Immature natural killer cell (primary cell): Measurements from ENCODE around the gene SRMS. TPM values are rescaled to one million over a fixed set of nuclear protein-coding genes. Genes with fewer than 3 reads are reported as not detected.

ENCODE experiments used
- DNase-seq, 3 donors: peaks; one replicate each; pipeline ENCODE4 v3.0.0; 2022; ENCODE audit warnings: mixed read lengths in 1 of 3
- H3K27ac Mint-ChIP-seq, 6 donors: one replicate each; pipeline ENCODE4 v1.8.0; 2020; ENCODE audit warnings: mixed read lengths in 6 of 6, mild to moderate bottlenecking in 5 of 6, inconsistent platforms in 4 of 6, moderate library complexity in 3 of 6
- H3K27me3 Mint-ChIP-seq, 3 donors: one replicate each; pipeline ENCODE4 v1.8.0; 2020 to 2021; ENCODE audit warnings: low read depth in 3 of 3, mild to moderate bottlenecking in 3 of 3, mixed read lengths in 3 of 3, moderate library complexity in 3 of 3, inconsistent platforms in 1 of 3
- H3K36me3 Mint-ChIP-seq, 3 donors: one replicate each; pipeline ENCODE4 v1.8.0; 2020; ENCODE audit warnings: mixed read lengths in 3 of 3, inconsistent platforms in 2 of 3, mild to moderate bottlenecking in 2 of 3
- H3K4me1 Mint-ChIP-seq, 2 donors: one replicate each; pipeline ENCODE4 v1.8.0; 2020; ENCODE audit warnings: inconsistent platforms in 2 of 2, mild to moderate bottlenecking in 2 of 2, mixed read lengths in 2 of 2, moderate library complexity in 1 of 2
- H3K4me3 Mint-ChIP-seq, 5 donors: one replicate each; pipeline ENCODE4 v1.8.0; 2020; ENCODE audit warnings: mild to moderate bottlenecking in 5 of 5, mixed read lengths in 5 of 5, inconsistent platforms in 3 of 5, moderate library complexity in 3 of 5
- H3K9me3 Mint-ChIP-seq, 6 donors: one replicate each; pipeline ENCODE4 v1.8.0; 2020; ENCODE audit warnings: mild to moderate bottlenecking in 6 of 6, mixed read lengths in 6 of 6, inconsistent platforms in 4 of 6, moderate library complexity in 3 of 6
- polyA plus RNA-seq, 3 donors: library from polyadenylated mRNA; unstranded; fragments of 300-500 nt; fragmentation: Illumina TruSeq; gene quantifications; one replicate each; pipeline ENCODE4 v1.2.3, GENCODE V29; 2021

SRMS gene
- not detected for polyA plus RNA-seq

GRCh38 chr20:63547725-63548480 is at the start of gene SRMS:
TSS of gene SRMS (minus strand) at chr20:63547749. CDS start at chr20:63547463, 286 bp downstream.
- Mint-ChIP-seq H3K27me3 (peaks cover 2 to 12% (median 6%) of the 10 kb centered on the region in 3 donors), H3K36me3 (peaks cover 0 to 5% (median 0%) of the 10 kb centered on the region in 3 donors), H3K4me1 (peaks cover 8 to 9% of the 10 kb centered on the region in 2 donors), H3K4me3 (no peak within 1 kb of the TSS), H3K9me3 (no peaks in the 10 kb centered on the region), H3K27ac (no peak within 1 kb of the TSS)
- no peak for DNase-seq

GRCh38 chr20:63596423-63596822 is 48.9 kb upstream of the SRMS start:
- peaks cover 3 to 10% (median 6%) of the 10 kb centered on the region in 3 donors for H3K27me3 Mint-ChIP-seq
- H3K4me3 Mint-ChIP-seq: no peak overlapping the region
- H3K9me3 Mint-ChIP-seq: peaks cover 0 to 3% (median 0%) of the 10 kb centered on the region in 6 donors
- no peak for DNase-seq
- no peak overlapping the region for H3K27ac Mint-ChIP-seq
- H3K4me1 Mint-ChIP-seq: peaks cover 0 to 2% of the 10 kb centered on the region in 2 donors
- H3K36me3 Mint-ChIP-seq: peaks cover 14 to 41% (median 25%) of the 10 kb centered on the region in 3 donors

- H3K4me1 Mint-ChIP-seq: peaks cover 0 to 2% of the 10 kb centered on the region in 2 donors
- no peak for DNase-seq
- peaks cover 0 to 3% (median 0%) of the 10 kb centered on the region in 6 donors for H3K9me3 Mint-ChIP-seq
- H3K4me3 Mint-ChIP-seq: no peak overlapping the region
- peaks cover 2 to 10% (median 3%) of the 10 kb centered on the region in 3 donors for H3K27me3 Mint-ChIP-seq
- peaks cover 18 to 45% (median 24%) of the 10 kb centered on the region in 3 donors for H3K36me3 Mint-ChIP-seq
- no peak overlapping the region for H3K27ac Mint-ChIP-seq
These were observed 48.0 kb upstream of the SRMS start for GRCh38 chr20:63595416-63596127.

- no peaks in the 10 kb centered on the region for H3K9me3 Mint-ChIP-seq
- H3K4me1 Mint-ChIP-seq: peaks cover 0 to 2% of the 10 kb centered on the region in 2 donors
- H3K36me3 Mint-ChIP-seq: peaks cover 14 to 46% (median 16%) of the 10 kb centered on the region in 3 donors
- peaks cover 0 to 8% (median 2%) of the 10 kb centered on the region in 3 donors for H3K27me3 Mint-ChIP-seq
- H3K4me3 Mint-ChIP-seq: no peak overlapping the region
- DNase-seq: no peak
- H3K27ac Mint-ChIP-seq: no peak overlapping the region
These were observed 46.6 kb upstream of the SRMS start for GRCh38 chr20:63594043-63594561.

GRCh38 chr20:63592661-63593060 is 45.1 kb upstream of the SRMS start:
- Mint-ChIP-seq H3K4me3 (no peak overlapping the region), H3K9me3 (no peaks in the 10 kb centered on the region), H3K4me1 (no peaks in the 10 kb centered on the region), H3K27ac (no peak overlapping the region), H3K36me3 (peaks cover 15 to 40% (median 17%) of the 10 kb centered on the region in 3 donors), H3K27me3 (peaks cover 0 to 8% (median 2%) of the 10 kb centered on the region in 3 donors)
- no peak for DNase-seq

GRCh38 chr20:63591786-63592355 is 44.3 kb upstream of the SRMS start:
- Mint-ChIP-seq H3K4me3 (no peak overlapping the region), H3K27ac (no peak overlapping the region), H3K36me3 (peaks cover 15 to 37% (median 17%) of the 10 kb centered on the region in 3 donors), H3K27me3 (peaks cover 0 to 10% (median 2%) of the 10 kb centered on the region in 3 donors), H3K9me3 (no peaks in the 10 kb centered on the region), H3K4me1 (no peaks in the 10 kb centered on the region)
- no peak for DNase-seq

- H3K27me3 Mint-ChIP-seq: peaks cover 0 to 10% (median 2%) of the 10 kb centered on the region in 3 donors
- H3K4me1 Mint-ChIP-seq: no peaks in the 10 kb centered on the region
- H3K27ac Mint-ChIP-seq: no peak overlapping the region
- peaks cover 15 to 37% (median 17%) of the 10 kb centered on the region in 3 donors for H3K36me3 Mint-ChIP-seq
- DNase-seq: no peak
- H3K9me3 Mint-ChIP-seq: no peaks in the 10 kb centered on the region
- no peak overlapping the region for H3K4me3 Mint-ChIP-seq
These were observed 43.6 kb upstream of the SRMS start for GRCh38 chr20:63591147-63591533.

GRCh38 chr20:63590218-63591146 is 42.9 kb upstream of the SRMS start:
- H3K4me3 Mint-ChIP-seq: no peak overlapping the region
- H3K36me3 Mint-ChIP-seq: peaks cover 15 to 37% (median 17%) of the 10 kb centered on the region in 3 donors
- H3K27me3 Mint-ChIP-seq: peaks cover 0 to 13% (median 2%) of the 10 kb centered on the region in 3 donors
- H3K9me3 Mint-ChIP-seq: no peaks in the 10 kb centered on the region
- H3K27ac Mint-ChIP-seq: no peak overlapping the region
- no peak for DNase-seq
- no peaks in the 10 kb centered on the region for H3K4me1 Mint-ChIP-seq

- H3K27me3 Mint-ChIP-seq: peaks cover 0 to 8% (median 2%) of the 10 kb centered on the region in 3 donors
- H3K4me3 Mint-ChIP-seq: no peak overlapping the region
- DNase-seq: no peak
- H3K9me3 Mint-ChIP-seq: no peaks in the 10 kb centered on the region
- H3K36me3 Mint-ChIP-seq: peaks cover 14 to 30% (median 15%) of the 10 kb centered on the region in 3 donors
- no peak overlapping the region for H3K27ac Mint-ChIP-seq
- no peaks in the 10 kb centered on the region for H3K4me1 Mint-ChIP-seq
These were observed 42.0 kb upstream of the SRMS start for GRCh38 chr20:63589261-63590217.

GRCh38 chr20:63588641-63589041 is 41.1 kb upstream of the SRMS start:
- H3K27ac Mint-ChIP-seq: no peak overlapping the region

GRCh38 chr20:63587776-63588591 is 40.4 kb upstream of the SRMS start:
- DNase-seq: no peak
- Mint-ChIP-seq H3K9me3 (no peaks in the 10 kb centered on the region), H3K36me3 (peaks cover 9 to 18% (median 14%) of the 10 kb centered on the region in 3 donors), H3K27ac (no peak overlapping the region), H3K4me1 (no peaks in the 10 kb centered on the region), H3K4me3 (no peak overlapping the region), H3K27me3 (peaks cover 0 to 6% (median 2%) of the 10 kb centered on the region in 3 donors)

More at GRCh38 chr20:63588641-63589041, 41.1 kb upstream of the SRMS start:
- Mint-ChIP-seq H3K4me1 (no peaks in the 10 kb centered on the region), H3K27me3 (peaks cover 0 to 6% (median 2%) of the 10 kb centered on the region in 3 donors), H3K4me3 (no peak overlapping the region), H3K9me3 (no peaks in the 10 kb centered on the region), H3K36me3 (peaks cover 14 to 24% (median 19%) of the 10 kb centered on the region in 3 donors)
- DNase-seq: no peak
